ENCODE data around the gene PRAMEF1.
"Not testable (repeated sequence)": the region's sequence is repeated elsewhere in the genome, so short reads cannot be mapped to it uniquely, and the experiment has no call there.

The PRAMEF1 gene

GRCh38 chr1:12776801-12777557, 14.2 kb upstream of the PRAMEF1 start:
- DNase-seq (ENCODE audit: low read depth): no peak

DNA sequence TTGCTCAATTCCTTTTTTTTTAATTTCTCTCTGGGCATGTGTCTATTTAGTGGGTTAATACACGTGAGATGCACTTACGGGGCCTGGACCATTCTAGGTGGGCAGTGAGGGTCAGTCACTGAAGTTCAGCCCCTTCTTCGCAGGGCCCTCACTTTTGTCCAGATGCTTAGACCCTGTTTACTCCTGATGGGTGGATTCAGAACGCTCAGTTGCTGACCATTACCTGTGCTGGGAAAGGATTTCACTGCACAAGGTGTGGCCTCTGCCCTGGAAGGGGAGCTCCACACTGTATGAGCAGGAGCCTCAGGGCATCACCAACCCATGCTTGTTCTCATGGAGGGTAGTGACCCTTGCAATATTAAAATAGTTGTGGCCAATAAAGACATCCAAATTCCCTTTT, 13.1 kb upstream of the PRAMEF1 start:
- no peak for DNase-seq (ENCODE audit: low read depth)

DNA sequence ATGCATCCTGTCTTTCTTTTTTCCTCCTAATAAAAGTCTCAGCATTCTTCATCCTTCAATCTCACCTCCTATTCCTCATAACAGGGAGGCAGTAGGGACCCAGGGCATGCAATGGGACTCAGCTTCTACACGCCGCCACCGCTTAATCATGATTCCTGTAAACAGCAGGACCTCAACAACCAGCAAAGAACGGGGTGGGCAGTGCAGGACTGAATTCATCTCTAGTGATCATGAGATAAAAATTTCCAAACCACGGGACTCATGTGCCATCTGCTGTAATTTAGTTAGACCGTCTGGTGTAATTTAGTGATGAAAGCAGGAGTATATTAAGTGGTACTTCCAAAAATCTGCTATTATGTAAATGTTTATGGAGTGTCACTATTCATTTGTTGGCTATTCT, 12.3 kb upstream of the PRAMEF1 start:
- DNase-seq (ENCODE audit: low read depth): no peak

DNA sequence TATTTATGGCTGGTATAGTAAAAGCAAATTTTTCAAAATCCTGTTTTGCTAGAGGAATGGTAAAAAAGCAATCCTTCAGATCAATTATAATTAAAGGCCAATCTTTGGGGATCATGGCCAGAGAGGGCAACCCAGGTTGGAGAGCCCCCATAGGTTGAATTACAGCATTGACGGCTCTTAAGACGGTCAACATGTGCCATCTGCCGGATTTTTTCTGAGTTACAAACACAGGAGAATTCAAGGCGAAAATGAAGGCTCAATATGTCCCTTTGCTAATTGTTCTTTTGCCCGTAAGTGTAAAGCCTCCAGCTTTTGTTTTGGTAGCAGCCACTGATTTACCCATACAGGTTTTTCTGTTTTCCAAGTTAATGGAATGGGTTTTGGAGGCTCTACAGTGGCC, 9.7 kb upstream of the PRAMEF1 start:
- not testable (repeated sequence) for DNase-seq (ENCODE audit: low read depth)

DNA sequence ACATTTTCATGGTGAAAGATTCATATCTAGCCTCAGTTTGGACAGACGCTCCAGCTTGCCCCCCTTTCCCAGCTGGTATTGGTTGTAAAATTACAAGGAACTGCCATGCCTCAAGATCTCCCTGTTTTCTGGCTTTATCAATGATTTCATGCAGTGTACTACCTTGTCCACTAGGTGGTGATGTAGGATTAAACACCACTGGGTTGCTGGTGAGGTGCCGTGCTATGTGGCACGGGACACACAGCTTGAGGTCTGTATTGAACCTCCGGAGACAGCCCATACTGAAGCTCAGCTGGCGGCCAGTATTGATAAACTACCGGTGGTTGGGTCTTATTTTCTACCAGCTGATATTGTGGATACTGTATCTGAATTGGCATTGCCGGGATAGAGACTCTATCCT, 7.4 kb upstream of the PRAMEF1 start:
- DNase-seq (ENCODE audit: low read depth): not testable (repeated sequence)

DNA sequence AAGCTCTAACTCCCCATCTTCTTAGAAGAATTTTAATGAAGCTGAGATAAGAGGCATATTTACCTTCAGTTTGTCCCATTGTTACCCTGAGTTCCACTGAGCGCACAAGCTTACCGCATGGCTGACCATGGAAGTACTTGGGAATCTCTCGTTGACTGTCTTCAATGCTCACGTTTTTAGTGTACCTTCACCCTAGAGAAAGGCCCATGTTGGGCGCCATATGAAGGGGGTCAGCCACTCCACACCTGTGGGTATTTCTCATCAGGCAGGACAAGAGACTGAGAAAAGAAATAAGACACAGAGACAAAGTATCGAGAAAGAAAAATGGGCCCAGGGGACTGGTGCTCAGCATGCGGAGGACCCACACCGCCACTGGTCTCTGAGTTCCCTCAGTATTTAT, 6.5 kb upstream of the PRAMEF1 start:
- DNase-seq (ENCODE audit: low read depth): not testable (repeated sequence)

- no peak for DNase-seq (ENCODE audit: low read depth)
These were observed 7.7 kb downstream of the PRAMEF1 start for GRCh38 chr1:12798911-12799310.

GRCh38 chr1:12799730-12800129, 8.5 kb downstream of the PRAMEF1 start:
- no peak for DNase-seq (ENCODE audit: low read depth)

- no peak for DNase-seq (ENCODE audit: low read depth)
These were observed 18.7 kb downstream of the PRAMEF1 start for GRCh38 chr1:12809933-12810332.

DNA sequence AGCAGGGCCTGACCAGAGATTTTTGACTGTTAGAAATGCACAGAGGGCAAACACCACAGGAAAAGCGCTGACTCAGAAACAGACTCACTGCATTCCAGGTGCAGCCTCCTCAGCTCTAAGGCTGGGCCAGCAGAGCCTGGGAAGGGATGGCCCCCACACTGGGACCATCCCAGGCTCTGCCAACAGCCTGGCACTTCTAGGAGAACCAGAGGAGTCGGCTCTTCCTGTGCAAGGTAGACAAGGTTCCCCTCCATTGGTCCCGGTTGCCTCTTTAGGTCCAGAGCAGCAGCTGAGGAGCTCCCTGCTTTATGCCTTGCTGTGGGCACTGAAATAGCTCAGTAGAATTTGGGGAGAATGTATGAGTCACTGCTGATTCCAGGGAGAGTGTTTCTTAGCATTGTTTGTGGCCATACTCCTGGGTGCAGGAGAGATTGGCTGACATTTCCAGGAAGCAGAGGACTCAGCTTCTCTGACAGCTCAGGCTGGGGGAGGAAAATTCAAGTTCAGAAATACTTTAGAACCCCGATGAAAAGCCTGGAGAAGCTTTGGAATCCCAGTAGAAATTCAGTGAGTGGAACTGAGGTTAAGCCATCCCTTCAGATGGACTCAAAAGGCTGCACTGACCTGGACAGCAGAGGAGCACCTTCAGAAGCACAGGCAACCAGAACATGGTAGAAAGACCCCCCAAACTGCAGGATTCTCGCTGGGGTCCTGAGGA, 19.7 kb downstream of the PRAMEF1 start:
- no peak for DNase-seq (ENCODE audit: low read depth)

DNA sequence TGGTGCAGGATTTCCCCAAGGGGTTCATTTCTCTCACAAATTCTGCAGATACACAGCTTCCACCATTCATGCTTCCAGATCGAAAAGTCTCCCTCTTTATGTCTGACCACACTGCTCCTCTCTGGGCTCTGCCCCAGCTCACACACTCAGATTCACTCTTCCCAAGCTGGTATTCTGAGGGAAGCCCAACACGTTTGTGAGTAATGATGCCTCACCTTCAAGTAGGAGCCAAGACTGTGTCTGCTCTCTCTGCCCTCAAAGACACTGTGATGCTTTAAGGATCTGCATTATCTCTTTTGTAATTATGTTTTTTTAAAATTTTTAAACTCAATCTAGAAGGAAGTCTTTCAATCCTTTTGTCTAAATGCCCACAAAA, 20.2 kb downstream of the PRAMEF1 start:
- DNase-seq (ENCODE audit: low read depth): no peak

DNA sequence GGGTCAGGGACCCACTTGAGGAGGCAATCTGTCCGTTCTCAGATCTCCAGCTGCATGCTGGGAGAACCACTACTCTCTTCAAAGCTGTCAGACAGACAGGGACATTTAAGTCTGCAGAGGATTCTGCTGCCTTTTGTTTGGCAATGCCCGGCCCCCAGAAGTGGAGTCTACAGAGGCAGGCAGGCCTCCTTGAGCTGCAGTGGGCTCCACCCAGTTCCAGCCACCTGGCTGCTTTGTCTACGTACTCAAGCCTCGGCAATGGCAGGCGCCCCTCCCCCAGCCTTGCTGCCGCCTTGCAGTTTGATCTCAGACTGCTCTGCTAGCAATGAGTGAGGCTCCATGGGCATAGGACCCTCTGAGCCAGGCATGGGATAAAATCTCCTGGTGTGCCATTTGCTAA, 27.9 kb downstream of the PRAMEF1 start:
- DNase-seq (ENCODE audit: low read depth): not testable (repeated sequence)

DNA sequence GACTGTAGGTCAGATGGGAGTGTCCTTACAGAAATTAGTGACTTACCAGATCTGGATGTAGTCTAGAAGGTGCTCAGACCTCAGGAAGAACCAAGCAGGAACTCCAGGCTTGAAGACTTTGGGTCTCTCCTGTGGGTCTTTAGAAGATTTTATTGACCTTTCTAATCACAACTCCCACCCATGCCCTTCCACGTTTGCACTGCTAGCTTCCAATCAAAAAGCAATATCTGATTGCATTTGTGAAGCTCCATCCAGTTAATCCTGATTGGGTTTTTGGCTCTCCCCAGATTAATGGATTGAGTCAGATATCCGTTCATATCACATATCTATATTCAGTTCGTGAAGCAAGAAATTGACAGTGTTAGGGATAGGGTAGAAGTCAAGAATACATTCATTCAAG, 40.1 kb downstream of the PRAMEF1 start, which contains the start of gene PRAMEF11:
Gene PRAMEF11 (minus strand): TSS at position 101 of the 400 bp plus-strand sequence. CDS start 2,621 bp downstream, outside the sequence.
- DNase-seq (ENCODE audit: low read depth): not testable (repeated sequence)

- not testable (repeated sequence) for DNase-seq (ENCODE audit: low read depth)
These were observed 42.1 kb downstream of the PRAMEF1 start for GRCh38 chr1:12833251-12833650.
